CD4-positive, alpha-beta T cell treated with Interleukin-15 for 1 hour (primary cell): Measurements from ENCODE around the gene RAX.

Experiments used
- DNase-seq: peaks from one replicate; pipeline ENCODE4 v3.0.0-alpha.2; 2020

RAX gene

GRCh38 chr18:59272891-59273758 is at the start of gene RAX:
Gene RAX, minus strand, starts transcription at chr18:59273454. Its CDS starts 248 bp downstream, at chr18:59273206.
- no peak for DNase-seq

- no peak for DNase-seq
These were observed 45.3 kb upstream of the RAX start, which contains the start of gene CPLX4 for GRCh38 chr18:59318460-59319050. Gene CPLX4, minus strand, starts transcription at chr18:59318649. Its CDS starts 187 bp downstream, at chr18:59318462.

- no peak for DNase-seq
These were observed 38.4 kb upstream of the RAX start for GRCh38 chr18:59311631-59312030.

DNA sequence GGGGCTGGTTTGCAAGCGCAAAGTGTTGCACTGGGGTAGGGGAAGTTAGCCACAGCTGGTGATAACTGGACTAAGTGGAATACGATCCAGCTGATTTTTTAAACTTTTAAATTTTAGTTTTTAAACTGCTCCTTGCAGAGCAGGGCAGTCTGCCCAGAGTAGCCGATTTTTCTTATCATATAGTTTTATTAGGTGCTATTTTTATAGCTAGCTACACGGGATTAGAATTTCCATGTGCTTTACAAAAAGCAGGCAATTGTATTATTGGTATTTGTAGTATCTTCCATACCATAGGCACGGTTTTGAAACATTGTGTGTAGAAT is 35.6 kb upstream of the RAX start:
- no peak for DNase-seq

GRCh38 chr18:59308248-59308937 is 35.1 kb upstream of the RAX start:
- no peak for DNase-seq

DNA sequence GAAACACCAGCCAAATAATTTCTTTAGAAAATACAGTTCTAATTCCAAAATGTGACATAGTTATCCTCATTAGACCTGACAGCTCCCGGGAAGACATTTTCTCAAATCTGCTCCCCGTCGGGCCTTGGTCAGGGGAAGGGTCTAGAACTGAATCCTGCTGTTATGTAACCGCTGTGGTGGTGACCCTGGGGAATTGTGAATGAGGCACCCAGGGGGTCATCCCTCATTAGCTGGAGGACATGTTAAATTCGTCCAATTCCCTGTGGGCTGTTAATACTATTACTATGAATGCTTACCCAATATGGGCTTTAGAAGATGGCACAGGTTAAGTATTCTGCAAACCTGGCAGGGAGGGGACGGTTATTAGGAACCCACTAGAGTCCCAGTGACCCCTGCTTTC is 33.4 kb upstream of the RAX start:
- no peak for DNase-seq

GRCh38 chr18:59305295-59305694 is 32.0 kb upstream of the RAX start:
- no peak for DNase-seq

GRCh38 chr18:59303656-59304195 is 30.5 kb upstream of the RAX start:
- DNase-seq: no peak

- no peak for DNase-seq
These were observed 29.8 kb upstream of the RAX start for GRCh38 chr18:59303006-59303405.

DNA sequence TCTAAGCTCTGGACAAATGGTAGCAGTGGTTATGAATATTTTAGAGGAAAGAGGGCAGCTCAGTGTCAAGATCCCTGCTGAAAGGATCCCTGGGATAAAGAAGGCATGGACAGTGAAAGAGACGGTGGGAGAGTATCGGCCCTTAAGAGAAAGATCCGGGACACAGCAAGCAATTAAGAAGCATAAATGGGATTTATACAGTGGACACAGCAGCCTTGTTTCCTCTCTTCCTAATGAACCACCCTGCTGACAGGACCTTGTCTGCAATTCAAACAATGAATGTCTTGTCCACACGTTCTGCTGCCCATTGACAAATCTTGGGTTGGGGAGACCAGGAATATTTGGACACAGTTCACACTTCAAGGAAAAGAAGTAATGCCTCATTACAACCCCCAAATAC is 28.7 kb upstream of the RAX start:
- no peak for DNase-seq

- no peak for DNase-seq
These were observed 27.5 kb upstream of the RAX start for GRCh38 chr18:59300676-59301285.

- no peak for DNase-seq
These were observed 25.6 kb upstream of the RAX start for GRCh38 chr18:59298871-59299270.

- DNase-seq: no peak
These were observed 20.1 kb upstream of the RAX start for GRCh38 chr18:59293317-59293716.

DNA sequence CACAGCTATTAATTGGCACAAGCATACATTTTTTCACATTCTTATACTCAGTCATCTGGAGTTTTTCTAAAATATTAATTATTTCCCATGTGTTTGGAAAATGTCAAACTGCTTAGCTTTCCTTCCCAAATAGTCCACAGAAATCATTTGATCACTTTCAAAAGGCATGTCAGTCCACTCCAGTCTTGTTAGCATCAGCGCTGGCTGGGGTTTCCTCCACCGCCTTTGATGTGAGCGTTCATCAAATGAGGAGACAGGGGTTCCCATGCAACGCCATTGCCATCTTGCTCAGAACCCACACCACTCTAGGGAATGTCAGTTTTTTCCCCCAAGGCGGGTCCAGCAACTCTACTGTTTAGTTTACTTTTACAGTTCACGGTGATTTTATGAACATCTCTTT is 13.1 kb upstream of the RAX start:
- no peak for DNase-seq

- DNase-seq: no peak
These were observed 9.1 kb upstream of the RAX start for GRCh38 chr18:59282341-59282740.

GRCh38 chr18:59279722-59280121 is 6.5 kb upstream of the RAX start:
- no peak for DNase-seq

- DNase-seq: no peak
These were observed 5.9 kb upstream of the RAX start for GRCh38 chr18:59279193-59279592.

- DNase-seq: no peak
These were observed 5.5 kb upstream of the RAX start for GRCh38 chr18:59278793-59279192.

- no peak for DNase-seq
These were observed 2.8 kb upstream of the RAX start for GRCh38 chr18:59276047-59276446.

- no peak for DNase-seq
These were observed 2.2 kb upstream of the RAX start for GRCh38 chr18:59275406-59275949.

GRCh38 chr18:59274533-59274928 is 1.3 kb upstream of the RAX start:
- no peak for DNase-seq

DNA sequence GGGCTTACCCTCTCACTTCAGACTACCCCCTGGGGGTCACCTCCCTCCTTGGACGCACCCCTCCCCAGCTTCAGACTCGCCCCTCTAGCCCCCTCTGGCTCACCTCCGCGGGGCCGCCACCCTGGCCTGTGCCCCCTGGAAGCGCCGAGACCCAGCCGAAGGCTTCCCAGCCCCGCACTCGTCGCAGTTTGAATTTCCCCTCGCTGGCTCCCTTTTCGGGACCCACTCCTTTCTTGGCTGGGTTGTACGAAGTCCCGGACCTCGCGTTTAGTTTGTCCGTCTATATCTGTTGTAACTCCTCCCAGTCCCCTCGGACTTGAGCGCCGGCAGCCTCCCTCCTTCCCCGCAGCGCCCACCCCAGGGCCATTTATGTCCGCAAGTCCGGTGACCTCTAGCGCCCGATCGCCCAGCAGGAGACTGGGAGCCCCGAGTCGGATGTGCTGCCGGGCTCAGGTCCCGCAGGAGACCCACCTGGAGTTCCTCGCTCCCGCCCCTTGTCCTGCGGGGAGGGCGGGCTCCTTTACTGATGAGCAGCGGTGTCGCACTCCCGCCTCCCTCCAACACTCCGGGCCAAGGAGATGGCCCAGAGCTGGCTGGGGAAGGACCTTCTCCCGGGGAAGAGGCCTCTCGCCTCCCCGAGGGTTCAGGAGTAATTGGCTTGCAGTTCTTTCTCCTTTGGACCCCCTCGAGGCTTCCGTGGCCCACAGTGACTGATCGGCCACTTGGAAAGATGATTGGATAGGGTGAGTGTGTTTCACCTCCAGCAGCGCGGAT is 692 bp upstream of the RAX start:
- no peak for DNase-seq
